ENCODE measurements around the gene ANKS3. TPM values are rescaled to one million over a fixed set of nuclear protein-coding genes. Genes with fewer than 3 reads are reported as not detected.

The ANKS3 gene
- total RNA-seq, 1 donor from 2014 or later, result 18.2 TPM

Small RNA genes within 50 kb of the gene (small RNA-seq; reads per million reads assigned to genes)
- not detected for gene MIR6769A (ENCODE audit: low replicate concordance)
- gene RF00017 (ENCODE audit: low replicate concordance), result not detected

Other genes starting within 250 kb of the ANKS3 start
- gene CDIP1, start 195.5 kb downstream of the ANKS3 start, total RNA-seq, result 10.8 TPM
- 0.25 TPM for gene C16orf96, start 177.9 kb downstream of the ANKS3 start, total RNA-seq
- 3.2 TPM for gene UBALD1, start 119.4 kb downstream of the ANKS3 start, total RNA-seq
- 51.1 TPM for gene MGRN1, start 109.4 kb downstream of the ANKS3 start, total RNA-seq
- gene NUDT16L1, start 40.7 kb downstream of the ANKS3 start, total RNA-seq, result 34.9 TPM
- 0.49 TPM for gene DNAAF8, start 266 bp upstream of the ANKS3 start, total RNA-seq
- 8.1 TPM for gene ZNF500, start 32.9 kb upstream of the ANKS3 start, total RNA-seq
- gene SEPTIN12, start 54.1 kb upstream of the ANKS3 start, total RNA-seq, result not detected
- gene SMIM22, start 61.1 kb upstream of the ANKS3 start, total RNA-seq, result not detected
- gene ROGDI, start 68.4 kb upstream of the ANKS3 start, total RNA-seq, result 25.6 TPM
- gene GLYR1, start 113.0 kb upstream of the ANKS3 start, total RNA-seq, result 55.8 TPM
- 15.7 TPM for gene UBN1, start 113.2 kb upstream of the ANKS3 start, total RNA-seq
- 0.49 TPM for gene PPL, start 202.9 kb upstream of the ANKS3 start, total RNA-seq
- gene SEC14L5, start 224.1 kb upstream of the ANKS3 start, total RNA-seq, result 0.49 TPM

Data from temporal lobe (tissue), 2 donors.